B cell (primary cell): Measurements from ENCODE around the gene CD63.

Experiments
- CTCF ChIP-seq: fragments of 200-600 bp; IDR thresholded peaks from one replicate; pipeline ENCODE4 v1.8.0; 2022; ENCODE audit warnings: antibody characterized with exemption, mild to moderate bottlenecking
- EZH2 ChIP-seq: IDR thresholded peaks from 2 replicates; pipeline ENCODE4 v1.6.1; 2012; ENCODE audit warnings: borderline replicate concordance, low read depth, mild to moderate bottlenecking, moderate library complexity, low read length; ENCODE audit not compliant: insufficient read depth, poor library complexity, severe bottlenecking

DNA sequence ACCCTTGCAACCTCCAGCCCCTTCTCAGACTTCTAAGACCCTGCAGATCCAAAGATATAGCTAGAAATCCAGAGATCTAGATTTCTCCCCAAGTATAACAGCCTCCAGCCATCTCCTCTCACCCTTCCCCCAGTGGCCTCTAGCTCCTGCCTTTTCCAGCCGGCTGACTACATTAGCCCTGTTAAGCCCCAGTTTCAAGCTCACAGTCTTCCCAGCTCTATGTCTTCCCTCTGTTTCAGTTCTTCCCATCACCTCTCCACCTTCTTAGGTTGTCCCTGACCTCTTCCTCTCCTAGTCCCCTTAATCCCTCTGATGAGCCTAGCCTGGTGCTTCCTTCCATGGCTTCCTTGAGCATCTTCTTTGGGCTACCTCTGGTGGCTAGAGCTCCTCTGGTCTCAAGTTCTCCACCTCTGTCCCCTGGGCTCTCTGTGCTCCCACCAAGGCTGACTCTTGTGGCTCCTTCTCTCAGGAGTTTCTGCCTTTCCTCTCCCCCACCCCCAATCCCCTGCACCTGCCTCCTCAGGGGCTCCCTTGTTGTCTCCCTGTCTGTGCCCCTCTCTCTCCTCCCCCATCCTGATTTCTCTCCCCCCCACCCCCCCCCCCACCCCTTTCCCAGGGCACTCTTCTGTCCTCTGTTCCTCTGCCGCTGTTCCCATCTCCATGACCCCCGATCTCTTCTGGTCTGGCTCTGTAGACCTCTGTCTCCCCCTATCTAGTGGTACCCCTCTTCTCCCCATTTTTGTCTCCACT is 13.3 kb upstream of the CD63 start:
- TF ChIP-seq CTCF (no peak), EZH2 (no peak)
